ENCODE results near the gene IGSF9.

DNA sequence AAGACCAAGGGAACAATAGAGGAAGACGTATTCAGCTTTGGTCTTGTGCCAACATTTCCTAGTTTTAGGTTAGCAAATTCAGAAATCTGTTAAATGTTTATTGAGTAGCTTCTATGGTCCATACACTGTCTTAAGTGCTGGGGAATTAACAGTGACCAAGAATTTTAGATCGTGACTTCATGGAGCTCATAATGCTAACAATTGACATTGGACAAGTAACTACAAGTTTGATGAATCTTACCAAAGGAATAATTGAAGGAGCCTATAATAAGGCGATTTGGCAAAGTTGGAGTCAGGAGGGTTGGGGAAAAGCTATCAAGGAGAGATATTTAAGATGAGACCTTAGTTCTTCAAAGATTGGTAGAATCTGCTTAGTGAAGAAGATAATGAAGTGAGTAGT lies 10.0 kb upstream of the IGSF9 start:
- TF ChIP-seq, protein P1, sequence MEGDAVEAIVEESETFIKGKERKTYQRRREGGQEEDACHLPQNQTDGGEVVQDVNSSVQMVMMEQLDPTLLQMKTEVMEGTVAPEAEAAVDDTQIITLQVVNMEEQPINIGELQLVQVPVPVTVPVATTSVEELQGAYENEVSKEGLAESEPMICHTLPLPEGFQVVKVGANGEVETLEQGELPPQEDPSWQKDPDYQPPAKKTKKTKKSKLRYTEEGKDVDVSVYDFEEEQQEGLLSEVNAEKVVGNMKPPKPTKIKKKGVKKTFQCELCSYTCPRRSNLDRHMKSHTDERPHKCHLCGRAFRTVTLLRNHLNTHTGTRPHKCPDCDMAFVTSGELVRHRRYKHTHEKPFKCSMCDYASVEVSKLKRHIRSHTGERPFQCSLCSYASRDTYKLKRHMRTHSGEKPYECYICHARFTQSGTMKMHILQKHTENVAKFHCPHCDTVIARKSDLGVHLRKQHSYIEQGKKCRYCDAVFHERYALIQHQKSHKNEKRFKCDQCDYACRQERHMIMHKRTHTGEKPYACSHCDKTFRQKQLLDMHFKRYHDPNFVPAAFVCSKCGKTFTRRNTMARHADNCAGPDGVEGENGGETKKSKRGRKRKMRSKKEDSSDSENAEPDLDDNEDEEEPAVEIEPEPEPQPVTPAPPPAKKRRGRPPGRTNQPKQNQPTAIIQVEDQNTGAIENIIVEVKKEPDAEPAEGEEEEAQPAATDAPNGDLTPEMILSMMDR (IDR thresholded peaks at IDR 0.05; ENCODE audit: insufficient read depth, low read depth, low read length) = no peak
- TF ChIP-seq EZH2 (IDR thresholded peaks at IDR 0.05; ENCODE audit: insufficient read depth, low read length) = no peak
